Mesangial cell (primary cell): ENCODE data around the gene ELK4. TPM values are rescaled to one million over a fixed set of nuclear protein-coding genes. Genes with fewer than 3 reads are reported as not detected.

Experiments
- total RNA-seq: library from RNA; depleted of rRNA; stranded (reverse); fragments of >200 nt; gene quantifications from 2 replicates; pipeline ENCODE4 v1.2.3, GENCODE V29; 2015

The ELK4 gene
- 8.3 and 10.5 TPM in 2 replicates for total RNA-seq

GRCh38 chr1:205631768-205632668 is at the start of gene ELK4:
TSS of gene ELK4 (minus strand) at chr1:205632011. CDS start at chr1:205623882, 8,129 bp downstream.

GRCh38 chr1:205680073-205680851 is 48.5 kb upstream of the ELK4 start, which contains the start of gene SLC45A3:
TSS of gene SLC45A3 (minus strand) at chr1:205680509. CDS start at chr1:205664656, 15,853 bp downstream.

Other genes starting within 250 kb of the ELK4 start
- gene LEMD1, start 210.0 kb downstream of the ELK4 start, total RNA-seq: 3.8 TPM in 1 of 2 replicates, not detected in the other
- gene BLACAT1, start 176.0 kb downstream of the ELK4 start, total RNA-seq: under 0.01 and 0.63 TPM in 2 replicates
- gene CDK18, start 127.3 kb downstream of the ELK4 start, total RNA-seq: 3.3 and 26.9 TPM in 2 replicates
- 6.8 and 8.0 TPM in 2 replicates for gene SLC45A3, start 48.5 kb upstream of the ELK4 start, total RNA-seq
- gene NUCKS1, start 118.2 kb upstream of the ELK4 start, total RNA-seq: 38.7 and 75.8 TPM in 2 replicates
- gene RAB29, start 143.5 kb upstream of the ELK4 start, total RNA-seq: 13.5 and 14.6 TPM in 2 replicates
- gene SLC41A1, start 181.2 kb upstream of the ELK4 start, total RNA-seq: 10.8 and 13.2 TPM in 2 replicates
- gene PM20D1, start 218.1 kb upstream of the ELK4 start, total RNA-seq: 0.63 and 1.5 TPM in 2 replicates